Measurements from ENCODE around the gene ASCC1.
"Not testable (repeated sequence)": the region's sequence is repeated elsewhere in the genome, so short reads cannot be mapped to it uniquely, and the experiment has no call there.

Gene ASCC1

DNA sequence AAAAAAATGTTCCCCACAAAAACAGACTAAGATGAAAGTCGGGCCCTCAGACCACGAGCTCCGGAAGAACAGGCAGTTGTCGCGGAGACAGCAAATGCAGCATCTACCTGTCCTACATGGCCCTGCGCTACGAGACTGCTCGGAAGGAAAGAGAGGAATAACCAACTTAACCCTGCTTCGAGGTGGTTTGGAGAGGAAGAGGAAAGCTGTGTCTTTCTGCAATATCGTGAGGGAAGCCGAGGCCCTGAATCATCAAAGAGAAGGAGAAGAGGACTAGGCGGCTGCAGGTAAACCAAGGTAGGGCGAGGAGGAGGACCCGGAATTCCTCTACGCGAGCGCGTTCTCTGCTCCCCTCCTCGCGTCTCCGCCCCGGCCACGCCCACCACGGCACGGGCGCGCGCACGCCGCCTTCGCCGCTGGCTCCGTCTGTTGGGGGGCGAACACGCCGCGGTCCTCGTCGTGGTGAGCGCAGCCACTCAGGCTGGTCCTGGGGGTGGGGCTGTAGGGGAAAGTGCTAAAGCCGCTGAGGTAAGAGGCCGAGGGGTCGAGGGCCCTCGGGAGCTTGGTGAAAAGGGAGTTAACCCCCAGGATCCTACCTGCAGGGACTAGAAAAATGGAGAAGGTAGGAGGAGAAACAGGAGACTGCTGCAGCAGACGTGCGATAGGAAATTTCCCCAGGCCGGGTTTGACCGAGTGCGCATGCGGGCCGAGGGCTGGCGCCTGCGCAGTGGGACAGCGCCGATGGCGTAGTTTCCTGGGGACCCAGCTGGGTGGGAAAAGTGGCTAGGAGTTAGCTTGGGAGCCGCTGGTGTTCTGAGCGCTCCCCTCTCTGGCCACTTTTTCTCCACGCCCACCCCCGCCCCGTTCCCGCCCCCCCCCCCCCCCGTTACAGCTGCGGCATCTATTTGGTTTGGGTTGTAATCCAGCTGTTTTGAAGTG lies at the start of gene ASCC1, which contains the start of gene ANAPC16:
Gene ASCC1 (minus strand): TSS at position 666 of the 939 bp plus-strand sequence. CDS start 2,978 bp downstream, outside the sequence.
Gene ANAPC16 (plus strand): TSS at position 402 of the 939 bp plus-strand sequence. CDS start 7,903 bp downstream, outside the sequence.
- DNase-seq (ENCODE audit: low read depth), result peak; percentile 97

GRCh38 chr10:72265508-72265907 lies 49.4 kb upstream of the ASCC1 start:
- no peak for DNase-seq (ENCODE audit: low read depth)

- no peak for DNase-seq (ENCODE audit: low read depth)
These were observed 48.5 kb upstream of the ASCC1 start for GRCh38 chr10:72264536-72264935.

DNA sequence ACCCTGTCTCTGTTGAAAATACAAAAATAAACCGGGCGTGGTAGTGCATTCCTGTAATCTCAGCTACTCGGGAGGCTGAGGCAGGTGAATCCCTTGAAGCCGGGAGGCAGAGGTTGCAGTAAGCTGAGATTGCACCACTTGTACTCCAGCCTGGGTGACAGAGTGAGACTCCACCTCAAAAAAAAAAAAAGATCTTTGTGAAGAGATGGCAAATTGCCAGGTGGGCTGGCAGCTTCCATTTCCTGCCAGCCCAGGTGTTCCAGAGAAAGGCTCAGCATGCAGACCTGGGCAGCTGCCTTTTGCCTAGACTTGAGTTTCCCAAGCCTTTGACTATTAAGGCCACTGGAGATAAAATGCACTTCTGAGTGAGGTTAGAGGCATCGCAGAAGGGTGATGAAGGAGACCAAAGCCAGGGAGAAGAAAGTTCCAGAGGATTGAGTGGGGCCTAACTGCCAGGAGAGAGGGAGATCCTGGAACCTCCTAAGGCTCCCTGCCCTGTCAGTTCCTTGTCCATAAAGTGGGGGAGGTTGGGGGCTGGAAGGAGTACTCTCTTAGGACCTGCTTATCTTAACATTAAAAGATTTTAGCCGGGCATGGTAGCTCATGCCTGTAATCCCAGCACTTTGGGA lies 47.7 kb upstream of the ASCC1 start:
- DNase-seq (ENCODE audit: low read depth), result no peak

GRCh38 chr10:72261784-72262404 lies 45.8 kb upstream of the ASCC1 start:
- DNase-seq (ENCODE audit: low read depth), result no peak

DNA sequence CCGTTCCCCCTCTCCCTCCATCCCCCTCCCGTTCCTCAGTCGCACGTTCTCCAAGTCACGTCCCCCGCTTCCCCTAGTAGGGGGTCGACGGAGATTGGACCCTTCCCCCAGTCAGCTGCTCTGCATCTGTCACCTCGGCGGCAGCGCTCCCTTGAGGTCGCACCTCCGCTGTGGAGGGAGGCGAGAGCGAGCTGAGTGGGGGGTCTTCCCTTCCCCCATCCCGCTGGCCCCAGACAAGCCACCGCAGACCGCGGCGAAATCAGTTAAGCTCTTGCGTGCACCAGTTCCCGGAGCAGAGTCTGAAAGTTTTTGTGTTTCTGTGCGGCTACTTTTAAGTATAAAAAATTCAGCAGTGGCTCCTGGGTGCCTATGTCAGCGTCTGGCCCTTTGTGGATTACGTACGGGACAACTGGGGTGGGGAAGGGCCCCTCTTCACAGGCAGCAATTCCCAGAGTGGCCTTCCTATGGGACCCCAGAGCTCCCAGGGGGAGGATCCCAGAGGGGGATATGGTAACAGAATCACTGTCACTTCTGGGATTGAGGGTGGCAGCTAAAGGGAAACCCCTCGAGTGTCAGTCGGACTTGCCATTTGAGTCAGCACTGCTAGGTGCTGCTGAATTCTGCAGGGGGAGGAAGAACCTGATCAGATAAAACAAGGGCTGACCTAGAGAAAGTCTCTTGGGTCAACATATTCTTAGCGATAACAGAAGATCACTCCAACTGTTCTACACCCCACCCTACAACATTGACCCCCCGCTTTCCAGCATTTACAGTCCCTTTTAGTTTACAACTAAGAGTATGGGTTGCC lies 45.1 kb upstream of the ASCC1 start:
- peak; percentile 59 for DNase-seq (ENCODE audit: low read depth)

GRCh38 chr10:72260239-72260975 lies 44.3 kb upstream of the ASCC1 start:
- DNase-seq (ENCODE audit: low read depth), result peak; percentile 92

GRCh38 chr10:72259491-72260238 lies 43.6 kb upstream of the ASCC1 start:
- no peak for DNase-seq (ENCODE audit: low read depth)

DNA sequence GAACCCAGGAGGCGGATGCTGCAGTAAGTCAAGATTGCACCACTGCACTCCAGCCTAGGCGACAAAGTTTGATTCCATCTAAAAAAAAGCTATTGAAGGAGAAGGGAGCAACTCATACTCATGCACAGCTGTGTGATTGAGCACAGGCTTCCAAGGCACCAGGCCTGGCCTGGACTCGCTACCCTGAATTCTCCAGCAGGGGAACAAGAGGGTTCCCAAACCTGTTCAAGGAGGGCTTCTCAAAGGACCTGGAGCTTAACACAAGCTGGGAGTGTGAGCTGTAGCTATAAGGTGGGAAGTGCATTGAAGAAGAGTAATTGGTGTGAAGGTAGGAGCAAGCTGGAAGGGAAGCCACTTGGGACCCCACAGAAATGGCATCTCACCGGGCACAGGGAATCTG lies 42.5 kb upstream of the ASCC1 start:
- no peak for DNase-seq (ENCODE audit: low read depth)

DNA sequence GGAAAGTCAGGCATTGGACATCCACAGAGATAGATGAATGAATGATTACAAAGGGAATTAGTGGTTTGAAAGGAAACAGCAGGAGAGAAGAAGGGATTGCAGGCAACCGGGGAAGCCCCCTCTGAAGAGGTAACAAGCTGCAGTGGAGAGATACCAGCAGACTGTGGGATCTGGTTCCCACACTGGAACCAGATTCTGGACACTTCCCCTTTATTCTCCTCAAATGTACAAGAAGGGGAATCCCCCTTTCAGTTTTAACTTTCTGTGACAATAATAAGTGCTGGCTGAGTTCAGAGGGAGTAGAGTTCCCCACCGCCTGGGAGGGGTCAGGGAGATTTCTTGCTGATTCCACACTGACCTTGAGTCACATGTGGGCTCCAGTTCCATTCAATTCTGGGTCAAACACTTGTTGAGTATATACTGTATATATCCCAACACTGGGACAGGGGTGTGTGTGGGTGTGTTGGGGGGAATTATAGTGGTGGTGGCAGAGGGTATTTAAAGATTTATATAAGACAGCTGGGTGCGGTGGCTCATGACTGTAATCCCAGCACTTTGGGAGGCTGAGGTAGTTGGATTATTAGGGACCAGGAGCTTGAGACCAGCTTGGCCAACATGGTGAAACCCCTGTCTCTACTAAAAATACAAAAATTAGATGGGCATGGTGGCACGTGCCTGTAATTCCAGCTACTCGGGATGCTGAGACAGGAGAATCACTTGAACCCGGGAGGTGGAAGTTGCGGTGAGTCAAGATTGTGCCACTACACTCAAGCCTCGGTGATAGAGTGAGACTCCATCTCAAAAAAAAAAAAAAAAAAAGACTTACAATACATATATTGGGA lies 41.2 kb upstream of the ASCC1 start:
- DNase-seq (ENCODE audit: low read depth), result no peak

GRCh38 chr10:72255977-72256729 lies 40.1 kb upstream of the ASCC1 start:
- DNase-seq (ENCODE audit: low read depth), result no peak

DNA sequence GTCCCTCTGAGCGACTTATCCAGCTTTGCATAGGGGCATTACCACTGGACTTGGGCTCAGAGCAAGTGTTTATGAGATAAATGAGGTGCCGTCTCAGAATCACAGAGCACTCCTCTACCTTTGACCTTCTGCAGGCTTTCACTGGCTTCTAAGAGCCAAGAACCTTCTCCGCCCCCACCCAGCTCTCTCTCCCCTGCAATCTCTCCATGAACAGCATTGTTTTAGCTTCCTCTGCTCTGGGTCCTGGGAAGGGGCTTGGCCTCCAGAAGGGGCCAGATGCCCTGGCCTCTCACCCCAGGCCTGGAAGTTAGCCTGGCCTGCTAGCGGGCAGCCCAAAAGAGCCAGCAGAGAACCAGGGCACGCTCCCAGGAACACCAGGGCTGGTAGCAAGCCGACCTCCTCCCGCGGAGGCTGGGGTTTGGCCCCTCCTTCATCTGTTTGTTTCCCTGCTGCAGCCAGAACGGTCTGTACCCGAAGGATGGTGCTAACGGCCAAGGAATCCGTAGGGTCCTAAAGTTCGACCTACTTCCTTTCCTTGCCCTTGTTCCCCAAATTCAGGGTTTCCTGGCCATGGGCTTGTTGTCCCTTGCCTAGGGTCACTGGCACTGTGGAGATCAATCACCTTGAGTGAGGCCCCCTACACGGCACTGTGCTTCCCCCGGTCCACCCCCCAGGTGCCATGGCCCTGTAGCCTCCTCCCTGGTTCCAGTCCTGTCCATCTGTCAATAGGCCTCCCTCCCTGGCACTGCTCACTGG lies 38.9 kb upstream of the ASCC1 start:
- no peak for DNase-seq (ENCODE audit: low read depth)

- no peak for DNase-seq (ENCODE audit: low read depth)
These were observed 37.5 kb upstream of the ASCC1 start for GRCh38 chr10:72253578-72253977.

DNA sequence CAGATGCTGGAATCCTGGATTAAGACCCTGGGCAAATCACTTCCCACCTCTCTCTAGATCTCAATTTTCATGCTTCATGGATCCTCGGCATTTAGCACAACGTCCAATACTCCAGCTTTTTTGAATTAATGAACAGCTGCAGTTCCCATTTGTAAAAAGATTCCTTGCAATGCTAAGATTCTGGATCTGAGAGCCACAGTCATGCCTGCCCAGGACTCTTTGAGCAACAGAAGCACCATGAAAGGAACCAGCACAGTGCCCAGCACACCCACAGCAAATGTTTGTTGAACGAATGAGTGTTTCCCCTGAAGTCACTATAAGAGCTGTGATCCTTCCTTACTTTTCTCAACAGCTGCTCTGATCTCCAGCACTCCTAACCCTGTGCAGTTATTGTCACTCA lies 36.9 kb upstream of the ASCC1 start:
- DNase-seq (ENCODE audit: low read depth), result no peak

DNA sequence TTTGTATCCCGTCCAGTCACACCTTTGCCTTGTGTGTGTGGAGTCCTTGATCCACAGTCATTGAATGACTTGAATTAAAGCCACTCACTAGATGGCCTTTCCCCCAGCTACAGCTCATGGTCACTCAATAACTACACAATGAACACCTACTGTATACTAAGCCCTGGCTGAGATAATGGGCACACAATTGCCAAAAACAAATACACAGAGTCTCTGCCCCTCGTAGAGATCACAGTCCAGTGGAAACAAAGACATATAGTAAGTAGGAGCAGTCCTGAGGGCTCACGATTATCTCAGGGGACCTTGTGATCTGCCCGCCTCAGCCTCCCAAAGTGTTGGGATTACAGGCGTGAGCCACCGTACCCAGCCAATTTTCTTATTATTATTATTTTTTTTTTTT lies 35.6 kb upstream of the ASCC1 start:
- DNase-seq (ENCODE audit: low read depth), result no peak

DNA sequence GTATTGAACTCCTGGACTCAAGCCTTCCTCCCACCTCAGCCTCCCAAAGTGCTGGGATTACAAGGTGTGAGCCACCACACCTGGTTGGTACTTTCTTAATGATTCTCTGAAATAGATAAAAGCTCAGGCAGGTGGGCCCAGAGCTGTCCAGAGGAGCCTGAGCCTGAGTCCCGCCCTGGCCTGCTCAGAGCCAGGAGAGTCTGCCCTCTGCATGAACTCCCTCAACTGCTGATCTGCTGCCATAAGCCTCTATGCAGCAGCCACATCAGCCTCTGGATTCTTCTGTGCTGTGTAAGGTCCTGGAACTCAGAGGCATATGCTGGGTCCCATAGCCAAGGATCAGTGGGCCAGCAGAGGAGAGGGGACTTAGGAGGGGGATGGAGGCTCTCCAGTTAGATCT lies 34.6 kb upstream of the ASCC1 start:
- no peak for DNase-seq (ENCODE audit: low read depth)

- DNase-seq (ENCODE audit: low read depth), result not testable (repeated sequence)
These were observed 33.2 kb upstream of the ASCC1 start for GRCh38 chr10:72249176-72249862.
